ENCODE measurements around the gene ANKRD12.

The ANKRD12 gene

DNA sequence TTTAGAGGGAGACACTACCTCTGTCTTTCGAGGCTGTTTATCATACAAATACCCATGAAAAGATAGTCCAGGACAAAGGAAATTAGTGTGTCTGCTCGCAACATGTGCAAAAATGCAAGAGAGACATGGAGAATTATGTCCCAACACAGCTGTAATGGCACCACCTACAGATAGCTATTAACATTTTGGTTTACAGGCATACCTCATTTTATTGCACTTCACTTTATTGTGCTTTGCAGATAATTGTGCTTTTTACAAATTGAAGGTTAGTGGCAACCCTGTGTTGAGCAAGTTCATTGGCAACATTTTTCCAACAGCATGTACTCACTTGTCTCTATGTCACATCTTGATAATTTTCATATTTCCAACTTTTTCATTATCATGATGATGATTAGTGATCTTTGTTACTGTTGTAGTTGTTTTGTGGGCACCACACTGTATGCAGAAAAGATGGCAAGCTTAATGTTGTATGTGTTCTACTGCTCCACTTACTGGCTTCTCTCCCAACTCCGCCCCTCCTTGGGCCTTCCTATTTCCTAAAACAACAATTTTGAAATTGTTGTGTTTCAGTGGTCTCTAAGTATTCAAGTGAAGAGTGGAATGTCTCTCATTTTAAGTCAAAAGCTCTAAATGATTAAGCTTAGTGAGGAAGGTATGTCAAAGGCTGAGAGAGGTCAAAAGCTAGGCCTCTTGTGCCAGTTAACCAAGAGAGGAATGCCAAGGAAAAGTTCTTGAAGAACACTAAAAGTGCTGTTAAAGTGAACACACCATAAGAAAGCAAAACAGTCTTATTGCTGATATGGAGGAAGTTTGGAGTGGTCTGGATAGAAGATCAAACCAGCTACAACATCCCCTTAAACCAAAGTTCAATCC is 52.0 kb downstream of the ANKRD12 start:
- no peak for DNase-seq

DNA sequence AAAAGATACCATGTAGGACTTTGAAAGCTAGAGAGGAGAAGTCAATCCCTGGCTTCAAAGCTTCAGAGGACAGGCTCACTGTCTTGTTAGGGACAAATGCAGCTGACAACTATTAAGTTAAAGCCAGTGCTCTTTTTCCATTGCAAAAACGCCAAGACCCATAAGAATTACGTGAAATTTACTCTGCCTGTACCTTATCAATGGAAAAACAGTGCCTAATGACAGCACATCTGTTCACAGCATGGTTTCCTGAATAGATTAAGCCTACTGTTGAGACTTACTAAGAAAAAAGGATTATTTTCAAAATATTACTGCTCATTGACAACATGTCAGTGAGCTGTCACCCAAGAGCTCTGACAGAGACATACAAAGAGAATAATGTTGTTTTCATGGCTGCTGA is 52.9 kb downstream of the ANKRD12 start:
- no peak for DNase-seq

DNA sequence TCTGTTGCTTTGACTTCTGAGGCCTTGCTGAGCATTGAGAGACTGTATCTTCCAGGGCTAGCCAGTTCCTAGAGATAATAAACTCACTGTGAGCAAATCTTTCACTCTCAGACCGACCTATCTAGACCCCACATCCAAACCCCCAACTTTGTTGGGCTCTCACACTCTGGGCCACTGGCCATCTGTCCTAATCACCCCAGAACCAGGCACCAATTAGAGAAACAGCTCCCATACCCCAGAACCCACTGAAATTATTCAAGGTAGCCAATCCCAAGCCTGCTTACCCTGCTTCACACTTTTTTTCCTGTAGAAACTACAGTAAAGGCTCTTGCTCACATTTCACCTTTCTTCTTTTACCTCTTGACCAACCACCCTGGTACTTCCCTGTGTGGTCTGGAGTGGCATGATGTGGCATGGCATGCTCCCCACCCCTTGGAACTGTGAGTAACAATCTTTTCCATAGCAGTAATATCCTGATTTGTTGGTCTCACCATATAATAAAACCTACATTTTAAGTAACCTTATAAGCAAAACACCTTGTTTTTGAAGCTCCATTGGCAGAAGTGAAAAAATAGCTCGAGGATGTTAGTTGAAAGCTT is 55.2 kb downstream of the ANKRD12 start:
- no peak for DNase-seq

DNA sequence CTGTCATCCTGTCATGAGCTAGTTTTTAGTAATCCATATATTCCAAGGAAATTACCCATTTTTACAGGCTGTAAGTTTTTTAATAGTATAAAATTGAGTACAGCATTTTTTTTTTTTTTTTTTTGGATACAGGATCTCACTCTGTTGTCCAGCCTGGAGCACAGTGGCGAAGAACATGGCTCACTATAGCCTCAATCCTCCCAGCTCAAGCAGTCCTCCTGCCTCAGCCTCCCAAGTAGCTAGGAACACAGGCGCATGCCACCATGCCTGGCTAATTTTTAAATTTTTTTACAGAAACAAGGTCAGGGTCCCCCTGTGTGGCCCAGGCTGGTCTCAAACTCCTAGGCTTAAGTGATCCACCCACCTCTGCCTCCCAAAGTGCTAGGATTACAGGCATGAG is 56.5 kb downstream of the ANKRD12 start:
- DNase-seq = no peak

DNA sequence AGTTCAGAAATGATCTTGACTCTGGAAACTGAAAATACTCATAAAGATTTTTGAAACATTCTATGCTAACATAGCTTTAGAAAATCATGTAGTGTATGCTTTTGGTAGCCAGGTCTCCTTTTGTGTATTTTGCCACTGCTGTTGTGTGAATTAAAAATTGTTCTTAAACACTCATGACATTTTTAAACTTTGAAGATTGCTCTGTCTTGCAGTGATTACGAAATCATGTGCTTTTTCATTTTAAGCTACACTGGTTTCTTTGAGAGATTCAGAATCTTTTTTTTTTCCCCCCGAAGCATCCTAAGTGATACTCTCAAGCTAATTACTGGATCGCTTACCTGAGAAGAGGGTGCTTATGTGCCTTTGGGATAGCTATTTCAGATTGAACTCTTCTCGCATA is 60.0 kb downstream of the ANKRD12 start:
- DNase-seq = no peak

DNA sequence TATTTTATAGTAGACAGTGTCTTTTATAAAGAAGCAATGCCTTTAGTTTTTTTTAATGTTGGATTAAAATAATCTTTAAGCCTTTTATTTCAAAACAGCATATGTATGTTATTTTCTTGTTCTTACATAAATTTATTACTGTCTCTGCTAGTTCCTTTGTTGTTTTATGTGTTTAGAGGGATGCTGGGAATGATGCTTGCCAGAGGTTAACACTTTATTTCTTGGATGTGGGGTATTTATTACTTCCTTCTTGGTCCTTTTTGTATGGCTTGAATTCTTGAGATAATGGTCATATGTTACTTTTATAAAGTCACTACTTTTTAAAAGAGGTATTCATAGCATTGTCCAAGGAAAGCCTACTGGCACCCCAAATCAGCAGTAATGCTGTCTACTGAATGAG is 63.1 kb downstream of the ANKRD12 start:
- no peak for DNase-seq

DNA sequence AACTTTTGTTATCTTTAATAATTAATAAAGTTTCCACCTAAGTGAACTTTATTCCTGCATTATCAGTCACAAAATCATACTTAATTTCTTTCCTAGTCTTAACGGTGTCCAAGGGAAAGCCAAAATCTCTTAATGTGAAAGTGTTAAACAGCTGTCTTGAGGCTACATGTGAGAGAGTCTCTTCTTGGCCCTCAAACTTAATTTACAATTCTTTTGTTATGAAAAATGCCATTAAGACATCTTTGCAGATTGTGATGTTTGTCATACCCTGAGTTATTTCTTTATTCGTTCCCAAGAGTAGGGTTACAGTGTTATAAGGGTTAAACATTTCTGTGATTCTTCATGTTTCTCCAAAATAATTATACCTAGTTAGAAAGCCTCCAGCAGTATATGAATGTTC is 64.6 kb downstream of the ANKRD12 start:
- no peak for DNase-seq

DNA sequence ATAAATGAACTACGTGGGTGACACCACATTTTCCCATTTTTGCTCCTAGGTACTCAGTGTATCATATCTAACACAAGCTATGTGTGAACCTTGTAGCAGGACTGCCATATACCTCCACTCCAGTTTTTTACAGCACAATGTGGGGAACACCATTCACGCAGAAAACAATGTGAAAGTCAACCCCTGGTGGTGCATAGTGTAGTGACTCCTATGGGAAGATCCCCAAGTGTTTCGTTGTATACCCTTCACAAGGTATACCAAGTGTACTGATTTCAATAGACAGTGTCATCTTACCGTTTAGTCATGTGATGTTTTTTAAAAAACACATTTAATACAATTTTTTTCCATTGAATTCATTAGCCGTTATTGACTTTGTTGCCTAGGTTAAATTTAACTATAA is 68.1 kb downstream of the ANKRD12 start:
- DNase-seq = no peak

DNA sequence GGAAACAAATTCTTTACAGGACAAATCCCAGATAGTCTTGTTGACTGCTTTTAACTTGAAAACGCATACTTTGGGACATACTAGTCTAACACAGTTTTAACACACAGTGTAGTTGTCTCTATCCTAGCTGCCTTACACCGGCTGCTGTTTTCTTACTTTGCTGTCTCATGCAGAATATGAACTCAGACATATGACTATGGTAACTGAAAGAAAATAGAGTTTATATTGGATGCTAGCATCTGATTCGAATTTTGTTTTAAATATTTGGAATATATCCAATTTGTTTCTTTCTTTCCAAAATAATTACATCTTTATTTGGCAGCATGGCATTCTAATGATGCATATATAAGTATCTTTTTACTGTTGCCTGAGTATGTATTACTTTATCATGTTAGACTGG is 69.8 kb downstream of the ANKRD12 start:
- no peak for DNase-seq

DNA sequence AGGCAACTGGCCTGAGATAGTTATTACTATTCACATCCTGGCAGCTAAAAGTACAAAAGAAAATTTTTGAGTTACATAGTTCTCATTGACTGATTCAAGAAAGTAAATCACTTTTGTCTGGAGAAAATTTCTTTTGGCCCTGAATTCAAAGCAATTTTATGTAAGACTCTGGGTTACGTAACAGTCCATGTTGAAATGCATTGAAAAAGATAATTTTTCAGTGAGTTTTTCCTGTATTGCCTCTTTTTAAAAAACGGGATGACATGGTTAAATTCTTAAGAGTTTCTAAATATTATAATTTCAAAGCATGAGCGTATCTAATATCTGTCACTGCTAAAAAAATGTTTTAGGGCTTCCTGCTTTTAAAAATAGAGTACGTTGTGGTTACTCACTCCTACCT is 72.7 kb downstream of the ANKRD12 start:
- no peak for DNase-seq

DNA sequence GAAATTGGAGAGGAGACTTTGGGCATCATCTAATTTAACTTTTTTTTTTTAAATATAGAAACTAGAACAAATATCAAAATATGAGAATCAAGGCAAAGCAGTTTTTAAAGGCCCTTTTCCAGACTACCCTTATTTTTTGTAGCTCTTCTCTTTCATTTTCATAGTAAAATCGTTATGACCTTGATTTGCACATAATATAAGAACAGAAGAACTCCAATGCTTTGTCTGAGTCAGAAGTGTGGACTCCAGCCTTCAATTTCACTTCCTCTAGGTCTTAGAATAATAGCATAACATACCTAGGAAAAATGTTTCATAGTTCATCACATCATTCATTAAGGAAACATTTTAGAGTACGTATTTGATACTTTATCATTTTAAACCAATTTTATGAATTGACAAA is 74.4 kb downstream of the ANKRD12 start:
- no peak for DNase-seq

DNA sequence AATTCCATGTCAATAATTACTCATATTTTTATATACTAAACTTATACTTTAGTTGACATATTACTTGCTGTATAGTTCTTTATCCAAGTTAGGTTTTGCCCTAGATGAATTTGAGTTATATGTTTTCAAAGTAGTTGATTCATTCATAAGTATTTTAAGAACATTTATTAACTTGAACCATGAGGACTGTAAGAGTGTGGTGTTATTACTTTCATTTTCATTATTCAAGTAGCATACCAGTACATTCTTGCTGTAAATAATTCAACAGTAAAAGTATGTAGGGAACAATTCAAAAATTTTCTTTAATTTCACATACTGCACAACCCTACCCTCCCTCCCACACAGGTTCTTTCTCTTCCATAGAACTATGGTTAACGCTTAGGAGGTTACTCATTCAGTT is 75.4 kb downstream of the ANKRD12 start:
- no peak for DNase-seq

DNA sequence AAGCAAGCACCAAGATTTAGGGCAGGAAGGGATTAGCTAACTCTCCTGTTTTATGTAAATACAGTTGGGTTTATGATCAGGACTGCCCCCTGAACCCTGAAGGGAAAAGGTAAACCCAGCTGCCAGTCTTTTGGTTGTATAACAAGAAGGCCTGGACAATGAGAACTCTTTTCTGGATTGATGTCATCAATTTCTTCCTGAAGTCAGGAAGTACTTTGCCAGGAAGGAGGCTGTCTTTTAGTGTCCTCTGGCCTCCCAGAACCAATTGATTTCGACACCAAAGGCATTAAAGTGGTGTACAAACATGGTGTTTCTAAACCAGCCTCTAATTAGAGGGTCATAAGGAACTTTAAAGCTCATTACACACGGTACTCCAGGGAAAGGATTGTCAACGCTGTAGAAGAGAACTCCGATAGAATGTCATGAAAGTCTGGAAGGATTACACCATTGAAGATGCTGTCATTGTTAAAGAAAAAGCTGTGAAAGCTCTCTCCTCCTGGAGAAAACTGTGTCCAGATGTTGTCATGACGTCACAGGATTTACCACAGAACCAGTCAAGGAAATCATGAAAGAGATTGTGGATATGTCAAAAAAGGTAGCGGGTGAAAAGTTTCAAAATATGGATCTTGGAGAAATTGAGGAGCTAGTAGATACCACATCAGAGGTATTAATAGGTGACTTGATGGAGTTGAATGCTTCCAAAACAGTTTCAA is 78.8 kb downstream of the ANKRD12 start:
- no peak for DNase-seq

DNA sequence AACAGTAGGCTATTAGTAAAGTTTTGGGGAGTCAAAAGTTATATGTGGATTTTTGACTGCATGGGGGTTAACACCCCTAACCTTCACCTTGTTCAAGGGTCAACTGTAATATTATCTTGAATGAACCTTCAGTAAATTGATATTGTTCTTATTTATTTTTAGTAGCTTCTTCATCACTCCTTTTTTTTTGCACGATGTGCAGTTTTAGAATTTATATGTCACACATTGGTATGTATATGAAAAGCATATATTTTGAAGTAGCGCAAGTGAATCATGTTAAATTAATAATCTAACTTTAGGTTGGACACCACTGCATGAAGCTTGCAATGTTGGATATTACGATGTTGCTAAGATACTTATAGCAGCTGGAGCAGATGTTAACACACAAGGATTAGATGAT is 79.9 kb downstream of the ANKRD12 start:
- no peak for DNase-seq

DNA sequence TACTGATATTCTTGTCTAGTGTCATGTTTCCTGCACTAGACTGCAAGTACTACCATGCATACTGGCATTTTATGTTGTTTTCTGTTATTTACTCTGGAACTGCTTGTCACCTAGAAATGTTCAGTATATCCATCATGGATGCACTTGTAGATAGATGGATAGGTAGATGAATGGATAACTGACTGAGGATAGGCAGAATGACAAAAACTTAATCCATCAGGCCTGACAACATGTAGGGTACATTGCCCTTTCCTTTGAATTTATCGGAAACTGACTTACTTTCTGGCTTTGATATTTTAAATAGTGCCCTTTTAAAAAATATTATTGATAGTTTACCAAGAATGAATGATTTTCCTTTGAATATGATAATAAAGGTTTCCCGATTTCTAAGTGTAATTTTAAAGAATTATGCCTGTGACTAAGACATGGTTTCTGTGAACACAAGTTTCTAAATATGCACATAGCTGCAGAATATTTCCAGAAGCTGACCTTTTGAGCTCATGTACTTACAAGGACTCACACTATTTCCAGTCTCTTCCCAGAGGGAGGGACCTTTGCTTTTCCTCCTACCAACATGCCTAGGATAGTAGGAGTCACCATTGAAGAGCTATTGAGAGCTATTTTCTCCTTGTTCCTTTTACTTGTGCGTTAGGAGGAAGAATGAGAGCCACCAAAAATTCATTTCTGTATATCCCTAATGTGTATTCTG is 81.3 kb downstream of the ANKRD12 start:
- no peak for DNase-seq

DNA sequence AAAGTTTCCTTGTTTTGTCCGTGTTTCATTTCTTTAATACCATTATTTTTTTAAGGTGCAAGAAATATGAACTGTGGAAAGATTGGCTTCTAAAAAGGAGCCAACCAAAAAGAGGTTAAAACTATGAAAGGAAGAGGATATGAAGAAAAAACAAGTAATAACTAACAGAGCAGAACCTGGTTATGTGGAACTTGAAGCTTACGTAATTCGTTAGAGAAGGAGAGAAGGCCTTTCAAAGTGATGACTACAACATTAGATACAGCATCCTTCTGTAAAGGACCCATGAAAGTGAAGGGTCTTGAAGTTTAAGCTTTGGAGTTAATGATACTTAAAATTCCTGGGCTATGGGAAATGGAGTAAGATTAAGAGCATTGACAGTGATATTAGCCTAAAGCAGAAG is 84.5 kb downstream of the ANKRD12 start:
- DNase-seq = no peak

DNA sequence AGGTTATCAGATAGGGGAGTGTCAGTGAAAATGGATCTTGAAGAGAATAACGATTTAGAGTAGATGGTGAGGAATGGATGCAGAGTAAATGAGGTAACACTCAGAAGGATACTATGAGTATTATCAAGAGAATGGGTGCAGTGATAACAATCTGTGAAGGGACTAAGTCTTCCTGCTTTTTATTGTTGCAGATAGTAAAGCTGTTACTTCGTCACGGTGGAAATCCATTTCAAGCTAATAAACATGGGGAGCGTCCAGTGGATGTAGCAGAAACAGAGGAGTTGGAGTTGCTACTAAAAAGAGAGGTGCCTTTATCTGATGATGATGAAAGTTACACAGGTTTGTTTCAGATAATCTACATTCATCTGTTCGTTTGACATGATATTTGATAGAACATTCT is 85.1 kb downstream of the ANKRD12 start:
- DNase-seq = no peak

DNA sequence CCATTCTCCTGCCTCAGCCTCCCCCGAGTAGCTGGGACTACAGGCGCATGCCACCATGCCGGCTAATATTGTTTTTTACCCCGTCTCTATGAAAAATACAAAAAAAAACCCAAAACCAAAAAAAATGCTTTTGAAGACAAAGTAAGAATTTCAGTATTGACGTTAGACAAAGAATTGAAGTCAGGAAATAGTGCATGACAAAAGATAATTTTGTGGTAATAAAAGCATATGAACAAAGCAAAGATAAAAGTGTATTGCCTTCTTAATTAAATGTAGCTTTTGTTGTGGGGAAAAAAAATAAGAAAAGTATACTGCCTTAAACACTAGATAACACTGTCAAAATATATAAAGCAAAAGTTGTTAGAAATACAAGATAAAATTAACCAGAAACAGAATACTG is 86.8 kb downstream of the ANKRD12 start:
- no peak for DNase-seq

DNA sequence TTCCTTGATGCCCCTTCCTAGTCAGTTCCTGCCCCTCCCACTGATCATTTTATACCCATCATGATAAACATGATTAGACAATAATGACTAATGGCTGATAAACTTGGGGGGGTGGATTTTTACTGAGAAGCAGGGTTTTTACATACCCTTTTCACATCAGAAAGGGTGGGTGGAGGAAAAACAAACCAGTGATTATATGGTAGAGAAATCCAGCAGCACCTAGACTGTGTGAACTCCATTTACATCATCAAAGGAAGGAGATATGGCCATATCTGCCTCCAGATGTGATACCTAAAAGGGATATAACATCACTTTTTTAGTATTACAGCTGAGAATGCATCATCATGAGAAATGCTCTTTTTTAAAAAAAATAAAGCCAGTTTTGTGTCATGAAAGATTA is 89.9 kb downstream of the ANKRD12 start:
- DNase-seq = no peak

DNA sequence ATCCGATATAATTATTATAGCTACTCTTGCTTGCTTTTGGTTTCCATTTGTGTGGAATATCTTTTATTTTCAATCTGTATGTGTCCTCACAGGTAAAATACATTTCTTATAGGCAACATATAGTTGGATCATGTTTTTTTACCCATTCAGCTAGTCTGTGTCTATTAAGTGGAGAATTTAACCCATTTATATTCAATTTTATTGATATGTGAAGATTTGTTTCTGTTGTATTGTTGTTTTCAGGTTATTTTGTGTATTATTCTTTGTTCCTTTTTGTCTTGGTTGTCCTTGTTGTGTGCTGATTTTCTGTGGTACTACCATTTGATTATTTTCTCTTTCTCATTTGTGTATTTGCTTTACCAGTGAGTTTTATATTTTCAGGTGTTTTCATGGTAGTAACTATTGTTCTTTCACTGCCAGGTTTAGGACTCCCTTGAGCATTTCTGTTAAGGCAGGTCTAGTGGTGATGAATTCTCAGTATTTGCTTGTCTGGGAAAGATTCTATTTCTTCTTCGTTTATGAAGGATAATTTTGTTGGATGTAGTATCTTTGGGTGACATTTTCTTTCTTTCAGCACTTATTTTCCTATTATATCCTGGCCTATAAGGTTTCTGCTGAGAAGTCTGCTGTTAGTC is 95.4 kb downstream of the ANKRD12 start:
- no peak for DNase-seq

DNA sequence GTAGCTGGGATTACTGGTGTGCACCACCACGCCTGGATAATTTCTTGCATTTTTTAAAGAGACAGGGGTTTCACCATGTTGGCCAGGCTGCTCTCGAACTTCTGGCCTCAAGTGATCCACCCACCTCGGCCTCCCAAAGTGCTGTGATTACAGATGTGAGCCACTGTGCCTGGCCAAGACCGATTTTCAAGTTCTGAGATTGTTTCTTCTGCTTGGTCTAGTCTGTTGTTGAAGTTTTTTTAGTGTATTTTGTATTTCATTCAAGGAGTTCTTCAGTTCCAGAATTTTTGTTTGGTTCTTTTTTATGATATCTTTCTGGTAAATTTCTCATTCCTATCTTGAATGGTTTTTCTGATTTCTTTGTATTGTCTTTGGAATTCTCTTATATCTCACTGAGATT is 96.4 kb downstream of the ANKRD12 start:
- DNase-seq = no peak

DNA sequence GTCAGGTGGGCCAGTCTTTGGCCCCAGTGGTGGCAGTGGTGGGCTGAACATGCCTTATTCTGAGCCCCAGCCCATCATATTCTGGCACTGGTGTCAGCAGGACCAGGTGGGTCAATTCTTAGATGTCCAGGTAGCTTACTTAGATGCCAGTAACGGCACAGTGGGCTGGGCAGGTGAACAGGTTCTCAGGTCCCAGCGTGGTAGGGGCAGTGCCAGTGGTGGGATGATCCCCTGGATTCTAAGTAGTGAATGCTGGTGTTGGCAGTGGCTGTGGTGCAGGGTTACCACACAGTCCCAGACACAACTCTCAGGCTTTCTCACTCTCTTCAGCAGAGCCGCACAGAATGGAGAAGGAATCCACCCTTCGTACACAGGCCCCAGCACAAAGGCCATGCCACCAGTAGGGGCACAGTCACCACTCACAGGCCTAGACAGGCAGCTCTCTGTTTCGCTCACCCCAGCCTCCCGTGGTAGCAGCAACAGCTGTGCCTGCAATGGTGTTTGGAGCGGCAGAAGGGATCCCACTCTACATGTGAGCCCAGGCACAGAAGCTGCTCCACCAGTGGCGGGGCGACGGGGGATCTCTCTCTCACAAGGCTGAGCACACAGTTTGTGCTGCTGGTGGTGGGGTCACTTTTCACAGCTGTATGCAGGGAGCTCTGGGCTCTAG is 97.3 kb downstream of the ANKRD12 start:
- DNase-seq = no peak

Data from bone marrow (tissue), 2 donors.